HG03575 (cell line): ENCODE measurements around the gene SPTLC3.

ENCODE experiments used
- ATAC-seq: cut with Tn5 transposase; IDR thresholded peaks from one replicate; pipeline ENCODE4 v1.9.1; 2021; ENCODE audit not compliant: unreplicated experiment, insufficient number of reproducible peaks, low FRiP score; ENCODE audit errors: extremely low read depth

The SPTLC3 gene

GRCh38 chr20:13024596-13024995 is 15.8 kb downstream of the SPTLC3 start:
- no peak for ATAC-seq

- ATAC-seq: no peak
These were observed 16.4 kb downstream of the SPTLC3 start for GRCh38 chr20:13025181-13025580.

GRCh38 chr20:13028001-13028400 is 19.2 kb downstream of the SPTLC3 start:
- ATAC-seq: no peak

GRCh38 chr20:13028673-13029072 is 19.9 kb downstream of the SPTLC3 start:
- no peak for ATAC-seq

DNA sequence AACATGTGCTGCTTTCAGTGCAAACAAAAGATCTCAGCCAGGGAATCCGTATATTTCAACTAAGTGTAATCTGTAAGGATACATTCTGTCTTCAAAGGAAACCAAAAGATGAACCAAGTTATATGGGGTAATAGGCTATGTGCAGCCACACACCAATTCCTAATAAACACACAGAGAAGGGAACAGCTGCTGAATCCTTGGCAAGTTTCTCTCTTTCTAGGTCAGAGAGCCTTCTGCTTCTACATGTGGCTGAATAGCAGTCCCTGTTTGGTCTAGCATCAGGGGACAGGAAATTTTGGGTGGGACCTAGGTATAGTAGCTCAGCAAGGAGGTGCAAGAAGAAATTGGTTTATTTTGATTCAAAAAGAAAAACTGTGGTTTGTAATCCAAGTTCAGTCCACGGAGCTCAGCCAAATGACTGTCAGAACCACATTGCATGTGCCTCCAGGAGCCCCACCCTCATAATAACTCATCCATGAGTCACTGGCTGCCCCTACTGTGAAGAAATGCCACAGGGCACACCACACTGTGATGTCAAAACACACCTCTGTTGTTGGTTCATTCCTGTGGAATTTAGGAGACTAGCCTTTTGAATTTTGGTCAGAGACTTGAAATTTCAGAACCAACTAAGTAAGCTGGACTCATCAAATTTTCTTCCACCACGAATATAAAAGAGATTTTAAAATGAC is 21.1 kb downstream of the SPTLC3 start:
- no peak for ATAC-seq

DNA sequence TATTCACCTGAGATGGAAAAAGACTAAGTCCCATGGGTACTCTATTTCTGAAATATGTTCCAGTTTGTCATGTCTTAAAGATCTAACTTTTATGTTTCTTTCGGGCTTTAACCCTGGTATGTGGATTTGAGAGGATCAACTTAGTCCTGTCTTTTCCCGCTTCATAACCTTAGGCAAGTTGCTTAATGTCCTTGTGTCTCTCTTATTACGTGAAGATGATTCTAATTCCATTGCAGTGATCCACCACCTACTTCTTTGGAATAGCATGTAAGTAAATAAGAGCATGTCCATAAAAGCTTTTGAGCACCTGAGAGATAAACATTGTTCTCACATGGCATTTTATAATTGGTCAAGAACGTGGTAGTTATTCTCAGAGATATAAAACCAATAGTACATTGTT is 23.0 kb downstream of the SPTLC3 start:
- ATAC-seq: no peak

DNA sequence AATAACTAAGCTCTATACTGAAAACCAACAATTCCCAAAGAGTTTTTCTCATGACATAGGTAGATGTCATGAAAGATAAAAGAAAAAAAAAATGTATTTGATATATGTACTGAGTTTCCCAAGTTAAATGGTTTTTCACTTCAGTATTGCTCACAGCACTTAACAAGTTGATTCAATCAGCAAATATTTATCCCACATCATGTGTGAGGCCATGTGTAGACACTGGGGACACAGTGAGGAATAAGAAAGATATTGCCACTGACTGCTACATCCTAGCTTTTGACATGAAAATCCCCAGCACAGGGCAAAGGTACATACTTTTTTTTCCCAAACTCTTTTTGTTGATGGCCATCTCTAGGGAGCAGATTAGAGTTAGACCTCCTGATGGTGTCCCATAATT is 25.3 kb downstream of the SPTLC3 start:
- no peak for ATAC-seq

- ATAC-seq: no peak
These were observed 26.2 kb downstream of the SPTLC3 start for GRCh38 chr20:13034936-13035335.

DNA sequence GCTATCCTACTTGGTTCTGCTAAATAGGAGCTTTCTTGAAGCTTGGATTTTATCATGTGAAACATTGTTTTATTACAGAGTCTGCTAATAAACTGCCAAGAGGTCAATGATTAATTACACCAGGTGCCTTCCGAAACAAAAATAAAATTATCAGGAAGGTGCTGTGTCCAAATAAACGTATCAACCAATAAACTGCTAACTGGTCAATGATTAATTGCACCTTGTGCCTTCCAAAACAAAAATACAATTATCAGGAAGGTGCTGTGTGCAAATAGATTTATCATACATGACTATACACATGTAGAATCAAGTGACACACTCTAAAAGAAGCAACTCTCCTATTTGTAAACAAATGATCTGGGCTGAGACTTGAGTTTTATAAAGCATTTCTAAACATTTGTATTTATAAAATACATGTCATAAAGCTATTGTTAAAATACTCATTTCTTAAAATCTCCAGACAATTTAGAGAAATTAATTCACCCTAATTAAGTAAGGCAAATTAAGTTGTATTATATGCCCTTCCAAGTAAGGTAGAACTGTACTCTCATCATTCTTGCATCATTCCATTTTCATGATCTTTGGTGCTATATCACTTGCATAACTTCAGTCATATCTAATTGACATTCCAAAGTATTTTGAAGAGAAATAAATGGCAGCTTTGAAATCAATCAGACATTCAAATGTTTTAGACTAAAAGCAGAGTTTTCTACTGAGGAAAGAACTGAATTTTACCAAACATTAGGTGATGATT is 26.8 kb downstream of the SPTLC3 start:
- ATAC-seq: no peak

DNA sequence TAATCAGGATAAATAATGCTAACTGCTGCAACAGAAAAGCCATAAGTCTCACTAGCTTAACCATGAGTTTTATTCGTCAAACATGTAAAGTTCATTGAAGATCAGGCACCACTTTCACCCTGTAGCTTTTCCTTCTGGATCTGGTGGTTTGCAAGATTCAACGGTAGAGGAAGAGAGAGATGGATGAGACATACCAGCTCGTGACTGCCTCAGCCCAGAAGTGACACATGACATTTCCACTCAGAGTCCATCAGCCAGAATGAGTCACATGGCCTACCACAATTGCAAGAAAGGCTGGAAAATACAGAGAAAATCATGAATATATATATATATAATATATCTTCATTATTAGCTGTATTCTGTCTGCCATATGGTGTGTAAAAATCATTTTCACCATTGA is 29.0 kb downstream of the SPTLC3 start:
- ATAC-seq: no peak

DNA sequence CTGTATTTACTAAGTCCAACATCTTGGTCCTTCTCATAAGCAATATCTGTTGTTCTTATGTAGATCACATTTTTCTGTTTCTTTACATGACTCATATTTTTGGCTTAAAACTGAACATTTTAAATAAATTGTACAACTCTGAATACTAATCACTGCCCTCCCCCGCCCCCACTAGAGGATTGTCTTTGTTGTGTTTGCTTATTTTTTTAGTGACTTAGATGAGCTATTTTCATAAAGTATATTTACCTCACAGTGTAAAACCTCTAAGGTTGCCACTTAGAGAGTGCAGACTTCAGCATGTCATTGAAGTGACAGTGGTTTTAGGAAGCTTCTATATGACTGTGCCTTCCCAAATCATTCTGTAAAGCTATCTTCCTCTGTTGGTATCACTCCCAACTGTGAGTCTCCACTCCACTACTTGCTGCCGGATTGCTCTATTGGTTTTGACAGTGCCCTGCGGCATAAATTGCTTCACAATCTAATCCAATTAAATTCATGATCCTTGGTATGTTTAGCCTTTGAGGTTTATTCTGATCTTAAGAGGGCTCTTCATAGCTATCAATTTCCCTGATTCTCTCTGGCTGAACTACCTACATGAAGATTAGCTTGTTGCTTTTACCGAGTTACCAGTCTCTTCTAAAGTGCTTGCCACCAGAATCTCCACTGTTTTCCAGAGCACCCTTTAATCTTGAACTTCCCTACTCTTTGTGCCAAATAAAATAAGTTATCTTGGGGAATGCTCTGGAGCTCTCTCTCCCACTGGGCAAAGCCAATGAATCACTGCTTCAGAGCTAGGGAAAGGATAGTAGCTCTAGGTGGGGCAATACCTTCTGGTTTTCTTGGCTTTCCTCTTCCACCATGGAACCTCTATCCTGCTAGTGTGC is 33.0 kb downstream of the SPTLC3 start:
- ATAC-seq: no peak

- ATAC-seq: no peak
These were observed 33.7 kb downstream of the SPTLC3 start for GRCh38 chr20:13042458-13042794.

GRCh38 chr20:13046409-13046808 is 37.6 kb downstream of the SPTLC3 start:
- no peak for ATAC-seq

GRCh38 chr20:13054011-13054410 is 45.2 kb downstream of the SPTLC3 start:
- no peak for ATAC-seq

GRCh38 chr20:13058666-13059389 is 50.1 kb downstream of the SPTLC3 start:
- ATAC-seq: no peak

GRCh38 chr20:13059398-13060136 is 50.8 kb downstream of the SPTLC3 start:
- ATAC-seq: no peak

DNA sequence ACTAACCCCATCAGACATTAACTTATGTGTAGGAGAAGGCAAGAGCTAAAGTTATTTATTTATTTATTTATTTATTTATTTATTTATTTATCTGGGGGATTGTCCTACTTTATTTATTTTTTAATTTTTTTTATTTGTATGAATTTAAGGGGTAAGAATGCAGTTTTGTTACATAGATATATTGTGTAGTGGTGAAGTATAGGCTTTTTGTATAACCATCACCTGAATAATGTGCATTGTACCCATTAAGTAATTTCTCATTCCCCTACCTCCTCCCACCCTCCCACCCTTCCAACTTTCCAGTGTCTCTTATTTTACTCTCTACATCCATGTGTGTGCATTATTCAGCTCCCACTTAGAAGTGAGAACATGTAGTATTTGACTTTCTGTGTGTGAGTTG is 51.6 kb downstream of the SPTLC3 start:
- ATAC-seq: no peak

DNA sequence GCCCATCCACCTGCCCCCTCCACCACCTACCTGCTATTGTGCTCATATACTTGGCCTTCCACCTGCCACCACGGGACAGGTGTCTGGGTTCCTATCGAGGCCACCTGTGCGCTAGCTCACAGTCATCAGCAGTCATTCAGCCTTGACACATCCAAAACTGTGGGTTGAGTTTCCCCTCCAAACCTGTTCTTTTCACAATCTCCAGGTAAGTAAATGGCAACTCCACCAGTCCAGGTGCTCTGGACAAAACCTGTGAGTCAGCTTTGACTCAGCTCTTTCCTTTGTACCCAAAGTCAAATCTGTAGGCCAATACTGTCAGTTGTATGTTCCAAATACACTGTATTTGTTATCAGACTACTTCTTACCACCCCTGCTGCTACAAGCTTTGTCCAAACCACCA is 52.6 kb downstream of the SPTLC3 start:
- ATAC-seq: no peak

- ATAC-seq: no peak
These were observed 54.0 kb downstream of the SPTLC3 start for GRCh38 chr20:13062789-13063188.
